ENCODE measurements around the gene MEOX1.

Gene MEOX1

DNA sequence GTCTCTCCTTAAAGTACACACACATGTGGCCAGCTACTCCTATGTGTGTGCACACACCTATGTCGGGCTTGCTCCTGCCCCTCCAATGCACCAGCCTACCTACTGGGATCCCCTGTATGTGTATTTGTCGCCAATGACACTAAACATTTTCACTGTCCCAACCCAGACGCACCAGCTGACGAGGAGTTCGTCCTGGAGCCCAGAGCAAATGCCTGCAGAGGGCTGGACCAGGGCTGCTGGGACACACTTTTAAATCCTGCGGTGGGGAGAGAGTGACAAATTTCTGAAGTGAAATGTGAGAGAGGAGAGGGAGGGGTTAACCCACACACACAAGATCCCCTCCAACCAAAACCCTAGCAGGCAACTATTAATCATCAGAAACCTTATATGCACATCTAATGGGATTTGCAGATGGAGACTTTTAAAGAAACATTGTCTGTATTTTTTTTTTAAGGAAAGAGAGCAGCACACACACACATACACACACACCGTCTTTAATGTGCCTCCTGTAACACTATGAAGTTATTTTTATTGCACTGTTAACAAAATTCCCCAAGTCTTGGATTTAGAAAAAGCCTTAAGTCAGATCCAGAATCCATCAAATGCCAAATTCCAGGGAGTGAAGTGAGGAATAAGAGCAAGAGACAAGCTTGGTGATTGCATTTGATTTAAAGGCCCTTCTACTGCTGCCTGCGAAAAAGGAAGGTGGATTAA is at the start of gene MEOX1:
MEOX1 (minus strand) TSS at position 224 of the 714 bp plus-strand sequence. CDS start 388 bp downstream, outside the sequence.
- Histone ChIP-seq H3K9me3 (ENCODE audit: control insufficient read depth, insufficient read depth, low read depth, low read length) (no peaks in the 10 kb centered on the region), H3K4me3 (ENCODE audit: low read depth, low read length) (no peak within 1 kb of the TSS), H3K27me3 (ENCODE audit: control insufficient read depth, insufficient read depth, low read length) (no peaks in the 10 kb centered on the region), H3K27ac (ENCODE audit: low read depth, low read length) (no peak within 1 kb of the TSS), H3K4me1 (ENCODE audit: control insufficient read depth, insufficient read depth, low read length) (peaks cover 35% of the 10 kb centered on the region), H3K36me3 (ENCODE audit: control insufficient read depth, insufficient read depth, low read length) (no peaks in the 10 kb centered on the region), H3K9ac (ENCODE audit: low read length) (no peak within 1 kb of the TSS)

DNA sequence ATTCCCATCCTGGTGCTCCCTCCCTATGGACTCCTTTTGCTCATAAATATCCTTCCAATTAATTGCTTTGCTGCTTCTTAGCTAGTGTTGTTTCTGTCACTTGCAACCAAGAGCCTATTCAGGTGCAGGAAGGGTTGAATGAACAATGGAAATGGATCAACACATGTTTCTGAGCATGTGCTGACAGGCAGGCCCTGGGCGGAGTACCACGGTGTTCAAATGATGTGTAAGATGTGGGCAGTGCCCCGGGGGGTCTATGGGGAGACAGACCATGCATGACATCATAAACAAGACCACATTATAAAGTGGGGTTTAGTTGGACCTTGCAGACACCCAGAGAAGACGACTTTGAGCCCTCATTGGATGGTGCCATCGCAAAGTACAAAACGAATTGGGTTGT is 48.4 kb upstream of the MEOX1 start:
- Histone ChIP-seq H3K9ac (ENCODE audit: low read length) (no peak overlapping the region), H3K4me1 (ENCODE audit: control insufficient read depth, insufficient read depth, low read length) (peaks cover 3% of the 10 kb centered on the region; the same call in 1 of the 2 replicates), H3K4me3 (ENCODE audit: low read depth, low read length) (no peak overlapping the region), H3K27ac (ENCODE audit: low read depth, low read length) (no peak overlapping the region), H3K36me3 (ENCODE audit: control insufficient read depth, insufficient read depth, low read length) (no peaks in the 10 kb centered on the region), H3K27me3 (ENCODE audit: control insufficient read depth, insufficient read depth, low read length) (peaks cover 31% of the 10 kb centered on the region), H3K9me3 (ENCODE audit: control insufficient read depth, insufficient read depth, low read depth, low read length) (no peaks in the 10 kb centered on the region)

DNA sequence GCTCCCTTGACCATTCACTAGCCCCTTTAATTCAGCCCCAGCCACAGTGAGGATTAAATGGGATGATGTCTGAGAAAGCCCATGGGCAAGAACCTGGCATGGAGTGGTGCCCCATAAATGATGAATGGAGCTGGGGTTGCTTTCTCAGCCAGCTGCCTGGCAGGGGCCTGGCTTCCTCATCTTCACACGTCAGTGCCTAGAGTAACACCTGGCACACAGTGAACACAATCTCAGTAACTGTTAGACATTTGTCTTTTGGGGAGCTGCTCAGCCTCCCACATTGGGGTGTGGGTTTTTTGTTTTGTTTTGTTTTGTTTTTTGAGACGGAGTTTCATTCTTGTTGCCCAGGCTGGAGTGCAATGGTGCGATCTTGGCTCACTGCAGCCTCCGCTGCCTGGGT is 47.5 kb upstream of the MEOX1 start:
- no peak overlapping the region for H3K4me3 ChIP-seq (ENCODE audit: low read depth, low read length)
- peaks cover 7% of the 10 kb centered on the region; the same call in 1 of the 2 replicates for H3K4me1 ChIP-seq (ENCODE audit: control insufficient read depth, insufficient read depth, low read length)
- no peak overlapping the region for H3K27ac ChIP-seq (ENCODE audit: low read depth, low read length)
- no peaks in the 10 kb centered on the region for H3K9me3 ChIP-seq (ENCODE audit: control insufficient read depth, insufficient read depth, low read depth, low read length)
- H3K36me3 ChIP-seq (ENCODE audit: control insufficient read depth, insufficient read depth, low read length) = no peaks in the 10 kb centered on the region
- no peak overlapping the region for H3K9ac ChIP-seq (ENCODE audit: low read length)
- peaks cover 22% of the 10 kb centered on the region for H3K27me3 ChIP-seq (ENCODE audit: control insufficient read depth, insufficient read depth, low read length)

DNA sequence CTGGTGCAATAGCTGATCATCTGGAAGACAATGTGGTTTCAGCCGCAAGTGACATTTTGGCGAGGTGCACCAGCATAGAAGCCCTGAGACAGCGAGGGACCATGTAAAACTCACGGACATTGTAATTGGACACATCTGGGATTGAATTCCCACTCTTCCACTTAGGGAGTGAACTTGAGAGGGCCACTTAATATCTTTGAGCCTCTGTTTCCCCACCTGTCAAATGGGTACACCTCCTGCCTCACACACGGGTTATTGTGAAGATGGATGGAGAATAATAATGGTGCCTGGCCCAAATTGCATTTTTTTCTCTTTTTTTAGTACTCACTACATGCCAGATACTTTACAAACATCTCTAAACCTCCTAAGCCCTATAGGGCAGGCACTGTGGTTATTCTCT is 45.5 kb upstream of the MEOX1 start:
- Histone ChIP-seq H3K27me3 (ENCODE audit: control insufficient read depth, insufficient read depth, low read length) (peaks cover 2% of the 10 kb centered on the region), H3K4me3 (ENCODE audit: low read depth, low read length) (no peak overlapping the region), H3K27ac (ENCODE audit: low read depth, low read length) (no peak overlapping the region), H3K36me3 (ENCODE audit: control insufficient read depth, insufficient read depth, low read length) (no peaks in the 10 kb centered on the region), H3K9me3 (ENCODE audit: control insufficient read depth, insufficient read depth, low read depth, low read length) (peaks cover 5% of the 10 kb centered on the region; the same call in 1 of the 2 replicates), H3K4me1 (ENCODE audit: control insufficient read depth, insufficient read depth, low read length) (peaks cover 4% of the 10 kb centered on the region; the same call in 1 of the 2 replicates), H3K9ac (ENCODE audit: low read length) (no peak overlapping the region)

- no peak overlapping the region for H3K4me3 ChIP-seq (ENCODE audit: low read depth, low read length)
Measured at GRCh38 chr17:43706235-43706634, 44.5 kb upstream of the MEOX1 start.

GRCh38 chr17:43703630-43704029 is 41.9 kb upstream of the MEOX1 start:
- Histone ChIP-seq H3K9me3 (ENCODE audit: control insufficient read depth, insufficient read depth, low read depth, low read length) (peaks cover 11% of the 10 kb centered on the region), H3K27me3 (ENCODE audit: control insufficient read depth, insufficient read depth, low read length) (no peaks in the 10 kb centered on the region), H3K4me3 (ENCODE audit: low read depth, low read length) (no peak overlapping the region), H3K27ac (ENCODE audit: low read depth, low read length) (no peak overlapping the region), H3K9ac (ENCODE audit: low read length) (no peak overlapping the region), H3K4me1 (ENCODE audit: control insufficient read depth, insufficient read depth, low read length) (peaks cover 4% of the 10 kb centered on the region; the same call in 1 of the 2 replicates), H3K36me3 (ENCODE audit: control insufficient read depth, insufficient read depth, low read length) (no peaks in the 10 kb centered on the region)

More at GRCh38 chr17:43706235-43706634, 44.5 kb upstream of the MEOX1 start:
- Histone ChIP-seq H3K27ac (ENCODE audit: low read depth, low read length) (no peak overlapping the region), H3K9me3 (ENCODE audit: control insufficient read depth, insufficient read depth, low read depth, low read length) (peaks cover 5% of the 10 kb centered on the region; the same call in 1 of the 2 replicates), H3K36me3 (ENCODE audit: control insufficient read depth, insufficient read depth, low read length) (no peaks in the 10 kb centered on the region), H3K27me3 (ENCODE audit: control insufficient read depth, insufficient read depth, low read length) (no peaks in the 10 kb centered on the region), H3K4me1 (ENCODE audit: control insufficient read depth, insufficient read depth, low read length) (peaks cover 4% of the 10 kb centered on the region; the same call in 1 of the 2 replicates), H3K9ac (ENCODE audit: low read length) (no peak overlapping the region)

DNA sequence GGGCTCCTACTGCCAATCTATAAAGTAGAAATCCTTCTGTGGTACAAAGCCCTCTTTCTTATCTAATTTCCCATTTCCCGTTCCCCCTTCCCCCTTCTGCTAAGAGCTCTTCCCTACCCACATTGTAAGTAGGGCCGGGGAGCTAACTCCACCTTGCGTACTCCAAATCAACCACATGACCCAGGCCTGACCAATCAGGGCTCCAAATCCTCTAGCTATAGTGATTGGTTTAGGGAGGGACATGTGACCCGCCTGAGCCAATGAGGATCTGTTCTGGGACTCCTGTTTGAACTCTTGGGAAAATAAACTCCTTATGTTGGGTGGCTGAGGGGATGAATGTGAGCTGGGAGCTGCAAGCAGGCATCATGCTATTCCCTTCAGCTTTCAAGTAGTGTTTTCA is 40.9 kb upstream of the MEOX1 start:
- Histone ChIP-seq H3K27me3 (ENCODE audit: control insufficient read depth, insufficient read depth, low read length) (no peaks in the 10 kb centered on the region), H3K27ac (ENCODE audit: low read depth, low read length) (no peak overlapping the region), H3K4me1 (ENCODE audit: control insufficient read depth, insufficient read depth, low read length) (peaks cover 4% of the 10 kb centered on the region; the same call in 1 of the 2 replicates), H3K9ac (ENCODE audit: low read length) (no peak overlapping the region), H3K36me3 (ENCODE audit: control insufficient read depth, insufficient read depth, low read length) (no peaks in the 10 kb centered on the region), H3K9me3 (ENCODE audit: control insufficient read depth, insufficient read depth, low read depth, low read length) (peaks cover 11% of the 10 kb centered on the region), H3K4me3 (ENCODE audit: low read depth, low read length) (no peak overlapping the region)

DNA sequence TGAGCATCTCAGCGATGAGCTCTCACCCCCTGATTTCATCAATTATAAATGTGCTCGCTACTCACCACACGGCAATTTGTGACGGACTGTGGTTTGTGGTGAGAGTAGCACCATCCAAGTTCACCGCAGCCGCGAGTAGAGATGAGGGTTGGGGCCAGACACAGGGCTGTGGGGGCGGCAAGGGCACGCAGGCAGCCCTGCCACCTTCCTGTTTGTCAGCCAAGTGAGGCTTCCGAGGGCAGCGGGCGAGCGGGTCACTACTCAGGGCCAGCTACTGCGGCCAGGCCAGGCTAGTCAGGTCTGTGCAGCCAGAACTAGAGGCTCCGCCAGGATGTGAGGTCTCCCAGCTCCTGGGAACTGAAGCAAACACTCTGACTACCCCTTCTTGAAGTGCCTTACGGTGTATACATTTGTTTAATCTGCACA is 39.6 kb upstream of the MEOX1 start:
- Histone ChIP-seq H3K4me3 (ENCODE audit: low read depth, low read length) (no peak overlapping the region), H3K9me3 (ENCODE audit: control insufficient read depth, insufficient read depth, low read depth, low read length) (peaks cover 11% of the 10 kb centered on the region), H3K9ac (ENCODE audit: low read length) (no peak overlapping the region), H3K4me1 (ENCODE audit: control insufficient read depth, insufficient read depth, low read length) (peaks cover 4% of the 10 kb centered on the region; the same call in 1 of the 2 replicates), H3K27ac (ENCODE audit: low read depth, low read length) (no peak overlapping the region), H3K36me3 (ENCODE audit: control insufficient read depth, insufficient read depth, low read length) (no peaks in the 10 kb centered on the region), H3K27me3 (ENCODE audit: control insufficient read depth, insufficient read depth, low read length) (no peaks in the 10 kb centered on the region)

- no peak overlapping the region for H3K9ac ChIP-seq (ENCODE audit: low read length)
- peaks cover 4% of the 10 kb centered on the region; the same call in 1 of the 2 replicates for H3K4me1 ChIP-seq (ENCODE audit: control insufficient read depth, insufficient read depth, low read length)
- no peak overlapping the region for H3K4me3 ChIP-seq (ENCODE audit: low read depth, low read length)
- no peak overlapping the region for H3K27ac ChIP-seq (ENCODE audit: low read depth, low read length)
- peaks cover 11% of the 10 kb centered on the region for H3K9me3 ChIP-seq (ENCODE audit: control insufficient read depth, insufficient read depth, low read depth, low read length)
- no peaks in the 10 kb centered on the region for H3K27me3 ChIP-seq (ENCODE audit: control insufficient read depth, insufficient read depth, low read length)
- H3K36me3 ChIP-seq (ENCODE audit: control insufficient read depth, insufficient read depth, low read length) = no peaks in the 10 kb centered on the region
Measured at GRCh38 chr17:43699438-43699756, 37.7 kb upstream of the MEOX1 start.

DNA sequence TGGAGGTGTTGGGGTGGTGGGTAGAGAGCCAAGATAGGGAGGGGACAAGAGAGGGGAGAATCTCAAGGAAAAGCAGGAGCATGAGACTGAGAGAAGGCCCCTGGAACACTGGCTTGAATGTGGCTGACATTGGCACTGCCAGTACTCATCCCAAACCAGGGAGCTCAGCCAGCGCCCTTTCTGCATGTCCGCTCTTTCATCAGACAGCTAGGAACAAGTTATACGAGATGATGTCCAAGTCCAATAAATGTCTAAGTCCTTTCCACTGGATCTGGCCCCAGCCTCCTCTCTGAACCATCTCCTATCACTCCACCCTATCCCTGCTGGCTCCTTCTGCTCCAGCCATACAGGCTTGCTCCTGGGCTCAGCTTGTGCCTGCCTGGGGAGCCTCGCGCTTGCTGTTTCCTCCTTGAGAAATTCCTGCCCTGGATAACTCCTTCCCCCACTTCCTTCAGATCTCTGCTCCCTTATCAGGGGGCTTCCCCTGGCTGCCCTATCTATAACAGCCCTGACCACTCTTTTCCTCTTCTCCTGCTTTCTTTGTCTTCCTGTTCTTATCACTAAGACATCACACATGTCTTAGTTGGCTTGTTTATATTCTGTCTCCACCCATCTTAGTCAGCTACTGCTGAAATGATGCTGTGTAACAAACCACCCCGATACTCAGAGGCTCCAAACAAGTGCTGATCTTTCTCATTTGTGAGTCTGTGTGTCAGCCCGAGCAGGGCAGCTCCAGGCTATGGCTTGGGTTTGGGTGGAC is 37.1 kb upstream of the MEOX1 start:
- no peaks in the 10 kb centered on the region for H3K27me3 ChIP-seq (ENCODE audit: control insufficient read depth, insufficient read depth, low read length)
- no peaks in the 10 kb centered on the region for H3K36me3 ChIP-seq (ENCODE audit: control insufficient read depth, insufficient read depth, low read length)
- H3K4me1 ChIP-seq (ENCODE audit: control insufficient read depth, insufficient read depth, low read length) = peaks cover 3% of the 10 kb centered on the region; the same call in 1 of the 2 replicates
- no peak overlapping the region for H3K4me3 ChIP-seq (ENCODE audit: low read depth, low read length)
- H3K9me3 ChIP-seq (ENCODE audit: control insufficient read depth, insufficient read depth, low read depth, low read length) = peaks cover 11% of the 10 kb centered on the region
- H3K27ac ChIP-seq (ENCODE audit: low read depth, low read length) = no peak overlapping the region
- no peak overlapping the region for H3K9ac ChIP-seq (ENCODE audit: low read length)

DNA sequence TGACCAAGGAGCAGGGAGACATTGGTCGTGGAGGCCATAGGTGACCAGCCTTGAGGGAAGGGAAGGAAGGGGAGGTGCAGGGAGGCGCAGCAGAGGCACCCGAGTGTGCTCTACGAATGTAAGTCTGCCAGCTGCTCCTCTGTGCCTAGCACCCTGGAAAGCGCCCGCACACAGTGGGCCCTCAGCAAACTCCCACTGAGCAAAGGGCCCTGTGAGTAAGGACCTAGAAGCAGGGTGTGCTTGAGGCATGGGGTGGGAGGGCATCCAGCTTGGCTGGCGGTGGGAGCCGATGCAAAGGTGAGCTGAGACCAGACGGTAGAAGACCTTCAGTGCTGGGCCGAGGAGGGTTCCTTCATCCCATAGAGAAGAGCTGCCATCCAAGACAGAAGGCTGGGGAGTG is 36.2 kb upstream of the MEOX1 start:
- Histone ChIP-seq H3K9ac (ENCODE audit: low read length) (no peak overlapping the region), H3K27ac (ENCODE audit: low read depth, low read length) (no peak overlapping the region), H3K27me3 (ENCODE audit: control insufficient read depth, insufficient read depth, low read length) (no peaks in the 10 kb centered on the region), H3K36me3 (ENCODE audit: control insufficient read depth, insufficient read depth, low read length) (no peaks in the 10 kb centered on the region), H3K4me3 (ENCODE audit: low read depth, low read length) (no peak overlapping the region), H3K4me1 (ENCODE audit: control insufficient read depth, insufficient read depth, low read length) (peaks cover 3% of the 10 kb centered on the region; the same call in 1 of the 2 replicates), H3K9me3 (ENCODE audit: control insufficient read depth, insufficient read depth, low read depth, low read length) (peaks cover 10% of the 10 kb centered on the region)

Data from HUES6 (cell line).